SK-N-SH treated with all-trans-retinoic acid at 6 μM for 48 hours (cell line): ENCODE data around the gene CXCL1.
"Not testable (repeated sequence)": the region's sequence is repeated elsewhere in the genome, so short reads cannot be mapped to it uniquely, and the experiment has no call there.

ENCODE experiments used
- ATAC-seq: fragments of 200-7000 bp; cut with Tn5 transposase; 3 replicates; pipeline ENCODE4 v1.9.1; 2020; ENCODE audit warnings: mild to moderate bottlenecking, moderate library complexity
- ARNTL ChIP-seq: fragments of 450-650 bp; formaldehyde crosslinking; IDR thresholded peaks from 2 replicates; pipeline ENCODE4 v1.5.0; 2020; ENCODE audit warnings: low read depth, mild to moderate bottlenecking, moderate library complexity, borderline replicate concordance
- BACH2 ChIP-seq: fragments of 250-450 bp; sonication (Bioruptor Pico); IDR thresholded peaks from 2 replicates; pipeline ENCODE4 v1.9.0; 2021; ENCODE audit warnings: mild to moderate bottlenecking, borderline replicate concordance
- CSDC2 ChIP-seq: fragments of 250-450 bp; sonication (Bioruptor Pico); IDR thresholded peaks from 2 replicates; pipeline ENCODE4 v1.5.0; 2020; ENCODE audit warnings: mild to moderate bottlenecking, moderate library complexity
- ESRRG ChIP-seq: fragments of 250-450 bp; sonication (Bioruptor Pico); IDR thresholded peaks from 2 replicates; pipeline ENCODE4 v1.6.1; 2021; ENCODE audit warnings: mild to moderate bottlenecking
- ISL1 ChIP-seq: fragments of 250-450 bp; sonication (Bioruptor Pico); IDR thresholded peaks from 2 replicates; pipeline ENCODE4 v2.1.2; 2022; ENCODE audit warnings: mild to moderate bottlenecking, moderate library complexity
- OSR1 ChIP-seq: fragments of 250-450 bp; sonication (Bioruptor Pico); IDR thresholded peaks from 2 replicates; pipeline ENCODE4 v1.8.0; 2022; ENCODE audit warnings: moderate library complexity, mild to moderate bottlenecking, inconsistent platforms
- PPARA ChIP-seq: fragments of 250-450 bp; sonication (Bioruptor Pico); IDR thresholded peaks from 2 replicates; pipeline ENCODE4 v1.5.0; 2020; ENCODE audit warnings: mild to moderate bottlenecking, borderline replicate concordance
- RARB ChIP-seq: fragments of 250-450 bp; sonication (Bioruptor Pico); IDR thresholded peaks from 2 replicates; pipeline ENCODE4 v1.8.0; 2021; ENCODE audit warnings: mild to moderate bottlenecking, moderate library complexity
- SNAI2 ChIP-seq: fragments of 250-450 bp; sonication (Bioruptor Pico); IDR thresholded peaks from 2 replicates; pipeline ENCODE4 v1.5.0; 2020; ENCODE audit warnings: mild to moderate bottlenecking, moderate library complexity
- TCF4 ChIP-seq: fragments of 250-450 bp; sonication (Bioruptor Pico); IDR thresholded peaks from 2 replicates; pipeline ENCODE4 v1.8.0; 2021; ENCODE audit warnings: mild to moderate bottlenecking, moderate library complexity, borderline replicate concordance
- TOX ChIP-seq: fragments of 250-450 bp; sonication (Bioruptor Pico); IDR thresholded peaks from 2 replicates; pipeline ENCODE4 v1.8.0; 2021; ENCODE audit warnings: mild to moderate bottlenecking, moderate library complexity, borderline replicate concordance
- ZC3H10 ChIP-seq: fragments of 250-450 bp; sonication (Bioruptor Pico); IDR thresholded peaks from 2 replicates; pipeline ENCODE4 v1.5.1; 2021; ENCODE audit warnings: mild to moderate bottlenecking, moderate library complexity
- ZFP3 ChIP-seq: fragments of 250-450 bp; sonication (Bioruptor Pico); IDR thresholded peaks from 2 replicates; pipeline ENCODE4 v1.5.0; 2020; ENCODE audit warnings: mild to moderate bottlenecking, moderate library complexity
- ZFP30 ChIP-seq: fragments of 450-650 bp; formaldehyde crosslinking; IDR thresholded peaks from 2 replicates; pipeline ENCODE4 v1.5.0; 2022; ENCODE audit warnings: mild to moderate bottlenecking, moderate library complexity
- ZNF565 ChIP-seq: fragments of 450-650 bp; formaldehyde crosslinking; conservative IDR thresholded peaks from 2 replicates; pipeline ENCODE4 v1.5.0; 2020; ENCODE audit warnings: low read depth, mild to moderate bottlenecking, moderate library complexity
- ZNF8 ChIP-seq: fragments of 450-650 bp; formaldehyde crosslinking; IDR thresholded peaks from 2 replicates; pipeline ENCODE4 v1.5.0; 2020; ENCODE audit warnings: mild to moderate bottlenecking, moderate library complexity
- TF ChIP-seq, protein P1 (sequence below): fragments of 250-450 bp; sonication (Bioruptor Pico); IDR thresholded peaks from 2 replicates; pipeline ENCODE4 v1.5.1; 2021; ENCODE audit warnings: mild to moderate bottlenecking, moderate library complexity
- TF ChIP-seq, protein P2 (sequence below): fragments of 250-450 bp; sonication (Bioruptor Pico); IDR thresholded peaks from 2 replicates; pipeline ENCODE4 v1.5.0; 2020; ENCODE audit warnings: mild to moderate bottlenecking, moderate library complexity
- TF ChIP-seq, protein P3 (sequence below): fragments of 250-450 bp; sonication (Bioruptor Pico); IDR thresholded peaks from 2 replicates; pipeline ENCODE4 v1.8.0; 2020; ENCODE audit warnings: mild to moderate bottlenecking, moderate library complexity, borderline replicate concordance
- TF ChIP-seq, protein P4 (sequence below): fragments of 250-450 bp; sonication (Bioruptor Pico); IDR thresholded peaks from 2 replicates; pipeline ENCODE4 v1.5.1; 2020; ENCODE audit warnings: low read depth, mild to moderate bottlenecking, moderate library complexity

The CXCL1 gene

DNA sequence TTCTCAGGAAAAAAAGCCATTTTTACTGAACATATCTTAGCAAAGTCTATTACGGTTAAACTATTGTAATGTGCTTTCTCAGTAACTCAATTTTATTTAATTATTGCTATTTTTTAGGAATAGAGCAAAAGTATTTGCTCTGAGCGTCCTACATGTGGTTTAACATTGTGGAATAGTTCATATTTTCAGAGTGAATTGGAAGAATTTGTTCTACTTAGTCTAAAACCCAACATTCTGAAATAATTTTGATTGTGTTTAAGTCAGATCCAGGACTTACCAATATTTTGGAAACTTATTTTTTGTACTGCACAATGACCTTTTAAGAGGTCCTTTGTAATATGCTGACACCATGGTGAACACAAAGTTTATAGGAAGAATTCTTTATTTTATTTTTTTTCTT, 27.2 kb downstream of the CXCL1 start:
- no peak for ATAC-seq
- TF ChIP-seq OSR1 (CRISPR knock-in tag), result no peak
- no peak for TF ChIP-seq ZNF565 (CRISPR knock-in tag)
- no peak for TF ChIP-seq CSDC2 (CRISPR knock-in tag)
- no peak for TF ChIP-seq SNAI2 (CRISPR knock-in tag)
- no peak for TF ChIP-seq ESRRG (CRISPR knock-in tag)
- no peak for TF ChIP-seq ZFP30 (CRISPR knock-in tag)
- no peak for TF ChIP-seq ARNTL (CRISPR knock-in tag)
- no peak for TF ChIP-seq ZC3H10 (CRISPR knock-in tag)
- TF ChIP-seq, protein P1, sequence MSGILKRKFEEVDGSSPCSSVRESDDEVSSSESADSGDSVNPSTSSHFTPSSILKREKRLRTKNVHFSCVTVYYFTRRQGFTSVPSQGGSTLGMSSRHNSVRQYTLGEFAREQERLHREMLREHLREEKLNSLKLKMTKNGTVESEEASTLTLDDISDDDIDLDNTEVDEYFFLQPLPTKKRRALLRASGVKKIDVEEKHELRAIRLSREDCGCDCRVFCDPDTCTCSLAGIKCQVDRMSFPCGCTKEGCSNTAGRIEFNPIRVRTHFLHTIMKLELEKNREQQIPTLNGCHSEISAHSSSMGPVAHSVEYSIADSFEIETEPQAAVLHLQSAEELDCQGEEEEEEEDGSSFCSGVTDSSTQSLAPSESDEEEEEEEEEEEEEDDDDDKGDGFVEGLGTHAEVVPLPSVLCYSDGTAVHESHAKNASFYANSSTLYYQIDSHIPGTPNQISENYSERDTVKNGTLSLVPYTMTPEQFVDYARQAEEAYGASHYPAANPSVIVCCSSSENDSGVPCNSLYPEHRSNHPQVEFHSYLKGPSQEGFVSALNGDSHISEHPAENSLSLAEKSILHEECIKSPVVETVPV (CRISPR knock-in tag), result no peak
- TF ChIP-seq TOX, result no peak
- no peak for TF ChIP-seq RARB (CRISPR knock-in tag)
- TF ChIP-seq, protein P2, sequence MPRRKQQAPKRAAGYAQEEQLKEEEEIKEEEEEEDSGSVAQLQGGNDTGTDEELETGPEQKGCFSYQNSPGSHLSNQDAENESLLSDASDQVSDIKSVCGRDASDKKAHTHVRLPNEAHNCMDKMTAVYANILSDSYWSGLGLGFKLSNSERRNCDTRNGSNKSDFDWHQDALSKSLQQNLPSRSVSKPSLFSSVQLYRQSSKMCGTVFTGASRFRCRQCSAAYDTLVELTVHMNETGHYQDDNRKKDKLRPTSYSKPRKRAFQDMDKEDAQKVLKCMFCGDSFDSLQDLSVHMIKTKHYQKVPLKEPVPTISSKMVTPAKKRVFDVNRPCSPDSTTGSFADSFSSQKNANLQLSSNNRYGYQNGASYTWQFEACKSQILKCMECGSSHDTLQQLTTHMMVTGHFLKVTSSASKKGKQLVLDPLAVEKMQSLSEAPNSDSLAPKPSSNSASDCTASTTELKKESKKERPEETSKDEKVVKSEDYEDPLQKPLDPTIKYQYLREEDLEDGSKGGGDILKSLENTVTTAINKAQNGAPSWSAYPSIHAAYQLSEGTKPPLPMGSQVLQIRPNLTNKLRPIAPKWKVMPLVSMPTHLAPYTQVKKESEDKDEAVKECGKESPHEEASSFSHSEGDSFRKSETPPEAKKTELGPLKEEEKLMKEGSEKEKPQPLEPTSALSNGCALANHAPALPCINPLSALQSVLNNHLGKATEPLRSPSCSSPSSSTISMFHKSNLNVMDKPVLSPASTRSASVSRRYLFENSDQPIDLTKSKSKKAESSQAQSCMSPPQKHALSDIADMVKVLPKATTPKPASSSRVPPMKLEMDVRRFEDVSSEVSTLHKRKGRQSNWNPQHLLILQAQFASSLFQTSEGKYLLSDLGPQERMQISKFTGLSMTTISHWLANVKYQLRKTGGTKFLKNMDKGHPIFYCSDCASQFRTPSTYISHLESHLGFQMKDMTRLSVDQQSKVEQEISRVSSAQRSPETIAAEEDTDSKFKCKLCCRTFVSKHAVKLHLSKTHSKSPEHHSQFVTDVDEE (CRISPR knock-in tag), result no peak
- TF ChIP-seq ISL1 (CRISPR knock-in tag), result no peak

DNA sequence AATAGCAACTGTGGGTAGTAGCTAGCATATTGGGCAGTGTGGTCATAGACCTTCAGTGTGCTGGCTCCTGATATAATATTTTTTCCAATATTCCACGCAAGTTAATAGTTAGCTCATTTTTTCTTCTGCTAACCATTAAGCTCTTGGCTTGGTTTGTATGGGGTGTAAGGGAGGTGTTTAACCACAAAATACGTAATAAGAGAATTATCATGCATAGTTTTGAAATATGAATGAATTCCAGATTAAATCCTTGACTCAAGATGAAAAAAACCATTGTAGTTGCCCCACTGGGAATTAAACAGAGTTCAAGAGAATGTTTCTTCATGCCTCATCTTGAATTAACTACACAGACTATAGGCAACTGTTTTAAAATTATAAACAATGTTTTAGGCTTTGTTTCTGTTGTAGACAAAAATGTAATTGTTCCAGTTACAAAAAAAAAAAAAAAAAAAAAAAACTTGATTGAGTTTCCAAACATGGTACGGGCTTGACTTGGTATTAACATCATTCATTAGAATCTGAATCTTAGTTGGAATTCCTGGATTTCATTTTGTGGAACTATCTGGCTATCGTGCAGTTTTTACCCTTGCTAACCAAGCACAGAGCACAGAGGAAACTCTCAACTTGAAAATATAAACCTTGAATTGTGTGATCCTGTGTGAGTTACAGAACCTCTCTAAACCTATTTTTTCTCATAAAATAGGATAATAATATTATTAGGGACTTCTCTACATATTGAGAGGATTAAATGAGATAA, 28.4 kb downstream of the CXCL1 start:
- no peak for ATAC-seq
- TF ChIP-seq ISL1 (CRISPR knock-in tag) (no peak), TCF4 (CRISPR knock-in tag) (no peak), CSDC2 (CRISPR knock-in tag) (no peak), PPARA (CRISPR knock-in tag) (no peak)
- TF ChIP-seq, protein P3, sequence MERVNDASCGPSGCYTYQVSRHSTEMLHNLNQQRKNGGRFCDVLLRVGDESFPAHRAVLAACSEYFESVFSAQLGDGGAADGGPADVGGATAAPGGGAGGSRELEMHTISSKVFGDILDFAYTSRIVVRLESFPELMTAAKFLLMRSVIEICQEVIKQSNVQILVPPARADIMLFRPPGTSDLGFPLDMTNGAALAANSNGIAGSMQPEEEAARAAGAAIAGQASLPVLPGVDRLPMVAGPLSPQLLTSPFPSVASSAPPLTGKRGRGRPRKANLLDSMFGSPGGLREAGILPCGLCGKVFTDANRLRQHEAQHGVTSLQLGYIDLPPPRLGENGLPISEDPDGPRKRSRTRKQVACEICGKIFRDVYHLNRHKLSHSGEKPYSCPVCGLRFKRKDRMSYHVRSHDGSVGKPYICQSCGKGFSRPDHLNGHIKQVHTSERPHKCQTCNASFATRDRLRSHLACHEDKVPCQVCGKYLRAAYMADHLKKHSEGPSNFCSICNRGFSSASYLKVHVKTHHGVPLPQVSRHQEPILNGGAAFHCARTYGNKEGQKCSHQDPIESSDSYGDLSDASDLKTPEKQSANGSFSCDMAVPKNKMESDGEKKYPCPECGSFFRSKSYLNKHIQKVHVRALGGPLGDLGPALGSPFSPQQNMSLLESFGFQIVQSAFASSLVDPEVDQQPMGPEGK, result no peak

DNA sequence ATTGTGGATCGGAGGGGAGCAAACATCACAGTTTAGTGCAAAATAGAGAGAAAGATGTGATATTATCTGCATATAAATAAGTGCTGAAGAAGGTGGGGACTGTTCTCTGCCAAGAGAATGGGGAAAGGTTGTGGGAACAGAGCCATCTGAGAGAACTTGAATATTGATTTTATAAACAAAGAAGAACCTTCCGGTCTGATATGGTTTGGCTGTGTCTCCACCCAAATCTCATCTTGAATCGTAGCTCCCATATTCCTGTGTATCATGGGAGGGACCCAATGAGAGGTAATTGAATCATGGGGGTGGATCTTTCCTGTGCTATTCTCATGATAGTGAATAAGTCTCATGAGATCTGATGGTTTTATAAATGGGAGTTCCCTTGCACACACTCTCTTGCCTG, 30.1 kb downstream of the CXCL1 start:
- ATAC-seq, result not testable (repeated sequence)

DNA sequence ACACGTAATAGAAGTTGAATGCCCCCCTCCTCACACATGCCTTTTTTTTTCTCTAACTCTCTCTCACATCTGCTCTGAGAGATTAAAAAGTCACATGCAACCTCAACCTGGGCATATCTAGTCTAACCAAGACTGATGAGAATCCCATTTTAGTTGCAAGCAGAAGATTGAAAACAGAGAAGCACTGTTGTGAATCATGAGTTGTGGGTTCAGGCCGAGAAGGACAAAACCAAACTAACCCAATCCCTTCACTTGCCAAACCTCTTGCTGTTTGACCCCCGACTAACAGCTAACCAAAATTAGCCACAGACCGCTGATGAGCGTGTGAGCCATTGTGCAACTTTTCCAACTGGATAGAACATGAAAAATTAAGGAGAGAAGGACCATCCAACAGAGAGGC, 31.8 kb downstream of the CXCL1 start:
- TF ChIP-seq ESRRG (CRISPR knock-in tag), result no peak
- TF ChIP-seq, protein P4, sequence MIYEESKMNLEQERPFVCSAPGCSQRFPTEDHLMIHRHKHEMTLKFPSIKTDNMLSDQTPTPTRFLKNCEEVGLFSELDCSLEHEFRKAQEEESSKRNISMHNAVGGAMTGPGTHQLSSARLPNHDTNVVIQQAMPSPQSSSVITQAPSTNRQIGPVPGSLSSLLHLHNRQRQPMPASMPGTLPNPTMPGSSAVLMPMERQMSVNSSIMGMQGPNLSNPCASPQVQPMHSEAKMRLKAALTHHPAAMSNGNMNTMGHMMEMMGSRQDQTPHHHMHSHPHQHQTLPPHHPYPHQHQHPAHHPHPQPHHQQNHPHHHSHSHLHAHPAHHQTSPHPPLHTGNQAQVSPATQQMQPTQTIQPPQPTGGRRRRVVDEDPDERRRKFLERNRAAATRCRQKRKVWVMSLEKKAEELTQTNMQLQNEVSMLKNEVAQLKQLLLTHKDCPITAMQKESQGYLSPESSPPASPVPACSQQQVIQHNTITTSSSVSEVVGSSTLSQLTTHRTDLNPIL (CRISPR knock-in tag), result no peak
- no peak for TF ChIP-seq ZNF8 (CRISPR knock-in tag)
- TF ChIP-seq, protein P1 (CRISPR knock-in tag), result no peak
- TF ChIP-seq, protein P3, result no peak
- TF ChIP-seq ZNF565 (CRISPR knock-in tag), result no peak
- TF ChIP-seq TOX, result no peak
- TF ChIP-seq ZC3H10 (CRISPR knock-in tag), result no peak
- no peak for TF ChIP-seq RARB (CRISPR knock-in tag)
- TF ChIP-seq ZFP3, result no peak
- TF ChIP-seq CSDC2 (CRISPR knock-in tag), result no peak
- no peak for TF ChIP-seq PPARA (CRISPR knock-in tag)
- TF ChIP-seq OSR1 (CRISPR knock-in tag), result no peak
- no peak for TF ChIP-seq ZFP30 (CRISPR knock-in tag)
- TF ChIP-seq TCF4 (CRISPR knock-in tag), result no peak
- no peak for TF ChIP-seq BACH2 (CRISPR knock-in tag)
- no peak for TF ChIP-seq ARNTL (CRISPR knock-in tag)
- no peak for TF ChIP-seq SNAI2 (CRISPR knock-in tag)
- no peak for TF ChIP-seq ISL1 (CRISPR knock-in tag)
- TF ChIP-seq, all 23 proteins: peak for 0
- no peak for ATAC-seq
